GM18517 (cell line): Measurements from ENCODE around the gene MOG.

ENCODE experiments used
- ATAC-seq: cut with Tn5 transposase; IDR thresholded peaks from one replicate; pipeline ENCODE4 v1.9.1; 2021; ENCODE audit warnings: mild to moderate bottlenecking, moderate library complexity; ENCODE audit not compliant: unreplicated experiment

Gene MOG

DNA sequence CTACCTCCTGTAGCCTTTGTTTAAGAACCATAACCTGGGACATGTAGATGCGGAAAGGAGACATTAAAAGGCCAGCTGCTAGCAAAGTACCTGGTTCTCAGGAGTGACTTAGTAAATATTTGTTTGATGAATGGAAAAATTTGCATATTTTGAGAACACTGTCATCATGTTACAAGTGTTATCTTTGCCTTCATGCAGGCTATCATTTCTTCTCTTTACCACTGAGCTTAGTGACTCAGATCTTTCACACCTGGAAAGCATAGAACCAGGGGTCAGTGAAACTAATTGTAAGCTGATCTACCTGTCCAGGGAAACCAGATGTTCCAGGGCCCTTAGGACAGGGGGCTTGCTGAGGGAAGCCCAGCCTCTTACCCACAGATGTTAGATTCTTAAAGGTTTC lies 18.7 kb downstream of the MOG start:
- ATAC-seq, result no peak

DNA sequence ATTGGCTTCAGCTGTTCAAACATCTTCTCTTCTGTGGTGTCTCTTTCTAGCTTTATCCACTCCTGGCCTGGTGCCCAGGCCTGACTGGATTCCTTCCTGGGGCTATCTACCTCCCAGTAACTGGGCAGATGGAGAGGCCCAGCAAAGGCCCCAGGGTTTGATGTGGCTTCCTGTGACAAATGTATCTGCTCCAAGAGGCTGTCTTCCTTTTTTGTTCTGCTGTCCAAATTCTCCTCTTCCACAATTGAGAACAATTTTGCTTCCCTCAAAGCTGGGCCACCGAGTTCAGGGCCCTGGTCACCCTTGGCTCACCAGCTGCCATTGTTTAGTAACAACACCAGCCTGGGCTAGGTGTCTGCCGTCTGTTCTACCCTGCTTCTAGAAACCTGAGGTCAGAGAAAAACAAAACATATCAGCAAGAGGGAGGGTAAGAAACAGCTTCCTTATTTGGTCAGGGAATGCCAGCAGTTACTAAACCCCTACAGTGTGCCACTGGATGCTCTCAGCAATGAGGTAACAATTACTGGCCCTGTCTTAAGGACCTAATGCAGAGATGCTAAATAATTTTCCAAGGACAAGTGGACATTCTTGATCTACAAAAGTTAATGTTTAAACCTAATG lies 20.2 kb downstream of the MOG start:
- ATAC-seq, result no peak

DNA sequence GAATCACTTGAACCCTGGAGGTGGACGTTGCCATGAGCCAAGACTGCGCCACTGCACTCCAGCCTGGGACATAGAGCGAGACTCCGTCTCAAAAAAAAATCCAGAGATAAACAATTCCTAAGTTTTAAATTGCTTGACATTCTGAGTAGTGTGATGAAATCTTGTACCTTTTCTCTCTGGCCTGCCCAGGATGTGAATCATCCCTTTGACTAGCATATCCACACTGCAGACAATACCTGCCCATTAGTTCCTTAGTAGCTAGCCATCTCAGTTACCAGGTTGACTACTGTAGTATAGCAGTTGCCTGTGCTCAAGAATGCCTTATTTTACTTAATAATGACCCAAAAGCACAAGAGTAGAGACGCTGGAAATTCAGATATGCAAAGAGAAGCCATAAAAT lies 21.2 kb downstream of the MOG start:
- no peak for ATAC-seq

DNA sequence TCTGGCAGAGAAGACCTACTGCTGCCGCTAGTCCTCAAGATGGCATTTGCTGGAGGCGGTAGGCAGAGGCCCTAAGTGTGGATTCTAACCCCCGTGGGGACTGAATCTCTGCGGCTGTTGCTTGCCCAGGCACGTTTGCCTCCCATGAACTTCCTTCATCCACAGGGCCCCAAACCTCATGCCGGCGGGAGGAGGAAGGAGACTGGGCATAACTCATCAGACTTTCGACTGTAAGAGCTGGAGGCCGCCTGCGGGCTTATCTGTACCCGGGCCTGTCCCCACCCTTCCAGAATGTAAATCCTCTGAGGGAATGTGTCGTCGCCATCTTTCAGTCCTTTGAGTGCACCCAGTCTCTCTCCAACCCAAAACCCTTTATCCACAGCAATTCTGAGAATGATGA lies 23.1 kb downstream of the MOG start:
- ATAC-seq, result no peak

DNA sequence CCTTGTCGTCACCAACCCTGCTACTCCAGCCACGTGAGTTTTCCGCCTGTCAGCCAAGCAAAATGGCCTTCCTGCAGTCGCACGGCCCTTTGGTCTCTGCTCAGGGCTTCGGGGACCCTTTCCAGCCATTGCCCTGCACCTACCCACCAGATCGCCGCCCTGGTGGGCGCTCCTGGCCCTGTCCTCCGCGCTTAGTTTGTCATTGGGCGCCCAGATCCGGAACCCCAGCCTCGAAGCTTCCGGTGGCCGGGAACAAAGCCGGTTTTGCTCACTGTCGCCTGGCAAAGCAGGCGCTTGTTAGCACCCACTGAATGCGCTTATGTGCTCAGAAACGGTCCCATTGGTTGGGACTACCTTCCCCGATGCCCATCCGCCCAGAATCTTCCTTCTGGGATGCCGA lies 23.5 kb downstream of the MOG start:
- ATAC-seq, result no peak

DNA sequence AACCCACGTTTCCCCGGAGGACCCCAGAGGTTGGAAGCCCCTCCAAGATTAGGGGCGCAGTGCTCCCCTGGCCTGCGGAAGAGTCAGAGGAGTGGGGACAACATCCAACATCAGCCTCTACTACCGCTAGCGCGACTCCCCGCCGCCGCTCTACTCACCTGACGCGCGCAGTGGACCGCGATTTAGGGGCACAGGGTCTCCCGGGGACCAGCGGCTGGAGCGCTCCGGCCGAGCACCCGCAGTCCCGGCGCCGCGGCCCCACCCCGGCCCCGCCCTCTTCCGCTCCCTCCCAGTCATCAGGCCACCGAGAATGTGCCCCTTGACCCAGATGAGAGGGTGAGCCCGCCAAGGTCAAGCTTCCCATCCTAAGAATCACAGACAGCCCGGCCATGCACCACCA lies 24.0 kb downstream of the MOG start, which contains the start of gene ZFP57:
ZFP57 (minus strand) TSS at position 249 of the 400 bp plus-strand sequence. CDS start 4,149 bp downstream, outside the sequence.
- ATAC-seq, result no peak

DNA sequence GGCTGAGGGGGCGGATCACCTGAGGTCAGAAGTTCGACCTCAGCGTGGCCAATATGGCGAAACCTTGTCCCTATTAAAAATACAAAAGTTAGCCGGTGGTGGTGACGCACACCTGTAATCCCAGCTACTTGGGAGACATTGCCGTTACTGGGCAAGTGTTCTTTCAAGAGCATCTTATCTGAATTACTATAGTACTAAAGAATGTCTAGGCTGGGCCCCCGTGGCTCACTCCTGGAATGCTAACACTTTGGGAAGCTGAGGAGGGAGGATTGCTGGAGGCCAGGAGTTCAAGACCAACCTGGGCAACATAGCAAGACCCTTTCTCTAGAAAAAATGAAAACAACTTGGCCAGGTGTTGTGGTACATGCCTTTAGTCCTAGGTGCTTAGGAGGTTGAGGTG lies 24.9 kb downstream of the MOG start:
- no peak for ATAC-seq

DNA sequence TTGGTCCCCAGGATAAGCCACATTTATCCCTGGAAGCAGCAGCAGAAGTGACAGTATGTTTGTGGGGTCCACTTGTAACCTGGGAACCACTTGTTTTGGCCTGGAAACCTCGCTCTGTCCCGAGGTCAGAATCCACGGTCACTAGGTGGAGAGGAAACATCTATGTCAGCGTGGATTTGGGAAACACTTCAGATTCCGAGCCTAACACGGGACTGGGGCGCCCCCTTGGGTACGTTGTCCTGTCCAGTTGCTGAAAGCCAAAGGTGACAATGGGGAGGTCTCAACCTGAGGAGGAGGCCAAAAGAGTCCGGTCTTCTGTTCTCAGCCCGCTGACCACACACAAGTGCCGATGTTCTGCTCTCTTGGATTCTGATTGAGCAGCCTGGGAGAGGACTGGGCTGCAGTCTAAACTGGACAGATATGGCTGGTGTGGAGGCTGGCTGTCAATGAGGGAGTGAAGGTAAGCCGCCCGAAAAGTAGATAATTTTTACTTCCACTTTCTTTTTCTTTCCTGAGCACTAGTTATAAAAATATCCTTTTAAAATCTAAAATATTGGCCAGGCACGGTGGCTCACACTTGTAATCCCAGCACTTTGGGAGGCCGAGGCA lies 28.9 kb downstream of the MOG start:
- ATAC-seq, result no peak

DNA sequence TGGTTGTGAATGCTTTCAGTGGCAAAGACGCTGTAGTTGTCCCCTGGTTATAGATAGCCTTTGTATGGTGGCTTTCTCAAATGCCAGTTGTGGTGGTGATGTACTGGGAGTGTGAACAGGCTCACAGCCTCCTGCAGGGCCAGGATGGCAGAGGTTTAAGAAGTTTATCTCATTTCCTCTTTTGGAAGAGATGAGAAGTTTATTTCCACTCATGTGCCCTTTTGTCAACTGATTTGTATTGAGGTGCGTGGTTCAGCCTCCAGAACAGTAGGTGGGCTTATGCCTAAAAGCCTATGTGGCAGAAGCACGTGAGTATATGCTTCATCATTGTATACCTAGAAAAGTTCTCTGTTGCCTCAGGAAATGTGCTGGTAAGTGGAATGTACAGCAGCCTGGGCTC lies 37.7 kb downstream of the MOG start:
- no peak for ATAC-seq

DNA sequence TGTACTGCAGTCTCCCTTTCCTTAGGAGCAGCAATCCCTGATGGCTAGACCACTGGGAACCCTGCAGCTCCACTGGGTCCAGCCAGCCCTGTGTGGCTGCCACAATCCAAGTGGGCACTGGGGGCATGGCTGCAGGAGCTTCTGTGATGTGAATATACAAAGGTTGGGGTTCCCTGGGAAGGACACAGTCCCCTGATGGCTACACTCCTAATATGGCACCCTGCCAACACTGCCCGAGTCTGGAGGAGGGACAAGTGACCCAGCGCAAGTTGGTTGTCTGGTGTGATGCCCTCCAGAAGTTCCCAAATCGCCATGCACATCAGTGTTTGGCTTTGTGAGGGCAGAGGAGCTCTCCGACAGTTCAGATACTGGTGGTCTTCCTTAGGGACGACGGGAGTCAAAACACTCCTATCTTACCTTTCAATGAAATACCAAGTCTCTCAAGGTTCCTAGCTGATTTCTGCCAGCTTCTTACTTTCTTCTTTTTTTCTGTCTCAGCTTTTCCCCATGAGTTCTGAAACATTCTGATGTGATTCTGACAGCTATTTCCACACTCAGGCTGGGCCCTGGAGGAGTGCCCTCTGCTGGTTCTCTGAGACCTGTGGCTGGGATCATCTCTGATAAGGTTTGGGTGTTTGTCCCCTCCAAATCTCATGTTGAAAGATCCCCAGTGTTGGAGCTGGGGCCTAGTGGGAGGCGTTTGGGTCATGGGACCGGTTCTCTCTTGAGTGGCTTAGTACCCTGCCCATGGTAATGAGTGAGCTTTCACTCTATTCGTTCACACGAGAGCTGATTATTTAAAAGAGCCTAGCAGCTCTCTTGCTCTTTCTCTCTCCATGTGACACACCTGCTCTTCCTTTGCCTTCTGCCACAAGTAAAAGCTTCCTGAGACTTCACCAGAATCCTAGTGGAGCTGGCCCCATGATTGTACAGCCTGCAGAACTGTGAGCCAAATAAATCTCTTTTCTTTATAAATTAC lies 39.5 kb downstream of the MOG start:
- no peak for ATAC-seq

DNA sequence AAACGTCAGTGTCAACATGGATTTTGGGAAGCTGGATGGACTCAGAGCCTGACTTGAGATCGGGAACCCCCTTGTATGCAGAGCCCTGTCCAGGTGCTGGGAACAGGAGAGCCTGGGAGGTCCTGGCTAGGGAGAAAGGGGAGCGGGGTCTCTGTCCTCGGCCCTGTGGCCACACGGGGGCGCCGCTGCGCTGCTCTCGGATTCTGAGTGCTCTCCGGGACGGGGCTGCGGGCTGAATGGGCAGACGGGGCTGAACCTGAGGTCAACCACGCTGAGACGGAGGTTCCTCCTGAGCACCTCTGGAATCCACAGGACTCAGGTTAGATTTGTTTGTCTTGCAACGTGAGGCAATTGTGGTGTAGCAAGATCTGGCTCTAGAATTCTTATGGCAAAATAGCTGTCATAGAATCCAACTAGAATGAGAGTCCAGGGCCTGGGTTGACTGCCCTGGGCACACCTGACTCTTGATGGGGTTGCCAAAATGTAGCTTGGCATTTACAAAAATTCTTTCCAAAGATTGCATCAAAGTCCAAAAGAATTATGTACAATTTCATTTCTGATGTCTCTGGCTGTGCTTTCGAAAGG lies 45.7 kb downstream of the MOG start:
- no peak for ATAC-seq

DNA sequence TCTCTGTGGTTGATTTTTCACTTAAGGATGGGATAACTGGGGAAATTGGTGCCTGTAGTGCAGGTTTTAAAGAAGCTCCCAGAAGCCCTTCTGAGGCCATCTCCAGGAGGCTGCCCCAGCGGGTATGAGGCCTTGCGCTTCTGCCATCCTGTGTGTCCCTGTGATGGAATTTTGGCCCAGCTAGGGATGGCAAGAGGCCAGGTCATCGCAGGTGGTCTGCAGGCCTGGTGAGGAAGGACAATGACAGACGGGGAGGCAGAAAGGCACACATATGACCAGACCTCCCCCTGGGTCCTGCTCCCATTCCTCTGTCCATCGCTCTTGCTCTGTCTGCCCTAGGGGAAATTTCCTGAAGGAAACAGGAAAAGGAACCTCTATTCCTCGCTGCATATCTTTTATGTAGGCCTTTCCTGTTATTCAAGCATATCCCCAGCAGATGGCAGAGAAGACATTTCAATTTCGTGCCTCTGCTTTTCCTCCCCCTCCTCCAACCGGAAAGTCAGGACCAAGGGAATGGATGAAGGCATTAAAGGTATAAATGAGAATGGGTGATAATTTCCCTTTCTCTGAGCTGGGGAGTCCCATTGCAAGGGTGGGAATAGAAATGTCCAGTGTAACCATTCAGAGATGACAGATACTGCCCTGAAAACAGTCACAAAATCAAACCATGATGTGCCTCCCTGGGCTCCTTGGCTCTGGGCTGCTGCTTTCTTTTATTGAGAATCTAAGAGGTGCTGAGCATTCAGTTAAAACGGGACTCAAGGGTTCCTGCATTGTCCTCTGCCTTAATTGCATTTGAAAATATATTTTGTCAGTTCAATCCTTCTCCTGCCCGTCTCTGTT lies 48.7 kb downstream of the MOG start:
- no peak for ATAC-seq

DNA sequence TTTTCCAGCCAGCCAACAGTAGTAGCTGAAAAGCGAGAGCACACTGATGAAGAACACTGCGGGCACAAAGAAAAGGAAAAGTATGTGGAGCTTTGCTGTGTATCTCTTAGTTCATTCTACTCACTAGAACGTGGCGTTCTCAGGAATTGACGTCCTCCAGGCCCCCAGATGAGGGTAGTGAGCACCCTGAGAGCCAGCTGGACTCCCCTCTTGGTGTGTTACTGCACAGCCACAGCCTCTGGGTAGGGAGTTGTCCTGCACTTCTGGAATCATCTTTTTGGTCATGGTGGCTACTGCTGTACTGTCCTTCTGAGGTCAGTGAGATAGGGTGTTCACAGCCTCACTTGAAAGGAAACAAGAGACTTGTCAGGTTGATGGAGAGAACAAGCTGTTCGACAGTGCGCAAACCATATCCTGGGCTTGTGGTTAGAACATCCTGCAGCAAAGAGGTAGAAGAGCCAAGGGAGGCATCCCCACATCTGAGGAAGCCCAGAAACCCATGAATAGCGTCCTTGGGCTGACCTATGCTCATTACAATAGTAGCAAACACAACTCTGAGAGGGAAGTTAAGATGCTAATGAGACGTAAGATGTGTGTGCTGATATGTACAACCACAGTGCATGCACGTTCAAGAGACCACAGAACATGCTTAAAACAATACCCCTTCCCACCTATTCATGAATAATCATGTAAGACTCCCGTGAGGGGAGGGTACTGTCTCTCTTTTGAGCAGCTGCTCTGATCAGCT lies 51.7 kb downstream of the MOG start:
- no peak for ATAC-seq

DNA sequence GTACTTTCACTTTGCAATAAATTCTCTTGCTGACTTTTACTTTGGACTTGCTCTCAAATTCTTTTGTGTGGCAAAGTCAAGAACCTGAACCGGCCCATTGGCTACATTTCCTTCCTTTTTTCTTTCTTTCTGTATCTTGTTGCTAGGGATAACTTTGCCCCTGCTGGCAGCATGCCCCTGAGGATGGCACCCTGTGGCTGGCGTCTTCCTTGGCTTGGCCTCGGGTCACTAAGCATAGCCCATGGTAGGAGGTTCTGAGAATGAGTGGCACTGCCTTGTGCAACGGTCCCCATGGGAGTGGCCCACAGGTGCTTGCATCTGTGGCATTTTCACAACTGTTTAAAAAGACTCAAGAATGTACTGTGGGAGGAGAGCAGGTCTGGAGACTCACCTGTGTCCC lies 52.3 kb downstream of the MOG start:
- ATAC-seq, result no peak

DNA sequence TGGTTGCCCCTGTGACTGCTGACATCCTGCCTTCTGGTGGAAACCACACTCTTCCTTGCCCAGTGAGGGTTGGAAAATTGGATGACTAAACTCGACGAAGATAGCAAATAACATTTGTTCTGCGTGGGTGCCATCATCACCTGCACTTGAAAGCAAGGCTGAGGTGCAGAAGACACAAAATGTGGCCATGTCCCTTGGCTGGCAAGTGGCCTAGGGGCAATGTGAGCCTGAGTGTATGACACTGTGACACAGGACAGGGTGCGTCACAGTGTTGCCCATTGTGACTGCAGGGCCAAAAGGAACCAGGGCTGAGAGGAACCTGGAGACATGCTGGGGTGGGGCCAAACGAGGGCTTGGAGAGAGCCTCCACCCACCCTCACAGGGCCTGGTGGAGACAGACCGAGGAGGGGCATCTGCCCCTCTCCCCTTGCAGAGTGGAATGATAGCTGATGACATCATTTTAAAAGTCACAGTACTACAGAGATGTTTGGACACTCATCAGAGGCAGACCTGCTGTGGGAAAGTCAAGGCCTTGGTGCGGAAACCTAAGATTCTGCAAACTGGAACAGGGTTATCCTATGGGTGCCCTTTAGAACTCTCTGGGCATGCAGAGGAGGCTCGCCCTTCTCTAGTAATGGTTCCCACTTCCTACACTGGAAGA lies 53.5 kb downstream of the MOG start:
- ATAC-seq, result no peak

DNA sequence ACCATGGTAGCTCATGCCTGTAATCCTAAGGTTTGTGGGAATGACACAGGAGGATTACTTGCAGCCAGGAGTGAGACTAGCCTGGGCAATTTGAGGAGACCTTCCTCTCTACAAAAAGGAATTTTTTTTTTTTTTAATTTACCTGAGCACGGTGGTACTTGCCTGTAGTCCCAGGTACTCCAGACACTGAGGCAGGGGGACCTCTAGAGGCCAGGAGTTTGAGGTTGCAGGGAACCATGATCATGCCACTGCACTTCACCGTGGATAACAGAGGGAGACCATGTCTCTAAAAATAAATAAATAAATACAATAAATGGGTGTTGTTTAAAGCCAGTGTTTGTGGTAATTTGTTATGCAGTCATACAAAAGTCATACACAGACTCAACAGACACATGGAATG lies 64.0 kb downstream of the MOG start:
- no peak for ATAC-seq
